Fibroblast of lung (primary cell): ENCODE measurements around the gene PDGFB.
A peak's percentile ranks its signal among the peaks of the same experiment; 100 is the strongest.

Experiments
- EZH2 ChIP-seq: IDR thresholded peaks from 2 replicates; pipeline ENCODE4 v1.5.1; 2012; ENCODE audit warnings: low read length, control low read depth, mild to moderate bottlenecking; ENCODE audit errors: missing control alignments
- TF ChIP-seq, protein P1 (sequence below), 2 donors: IDR thresholded peaks in 1 of 2; conservative IDR thresholded peaks in 1 of 2; 1 replicate in 1 of 2; 2 replicates in 1 of 2; pipeline ENCODE4 v1.5.1; 2011 to 2012; ENCODE audit warnings: low read length in 2 of 2, control low read depth in 1 of 2, inconsistent platforms in 1 of 2, low read depth in 1 of 2, mild to moderate bottlenecking in 1 of 2

GRCh38 chr22:39244136-39244495 is 666 bp downstream of the PDGFB start:
- TF ChIP-seq, protein P1, sequence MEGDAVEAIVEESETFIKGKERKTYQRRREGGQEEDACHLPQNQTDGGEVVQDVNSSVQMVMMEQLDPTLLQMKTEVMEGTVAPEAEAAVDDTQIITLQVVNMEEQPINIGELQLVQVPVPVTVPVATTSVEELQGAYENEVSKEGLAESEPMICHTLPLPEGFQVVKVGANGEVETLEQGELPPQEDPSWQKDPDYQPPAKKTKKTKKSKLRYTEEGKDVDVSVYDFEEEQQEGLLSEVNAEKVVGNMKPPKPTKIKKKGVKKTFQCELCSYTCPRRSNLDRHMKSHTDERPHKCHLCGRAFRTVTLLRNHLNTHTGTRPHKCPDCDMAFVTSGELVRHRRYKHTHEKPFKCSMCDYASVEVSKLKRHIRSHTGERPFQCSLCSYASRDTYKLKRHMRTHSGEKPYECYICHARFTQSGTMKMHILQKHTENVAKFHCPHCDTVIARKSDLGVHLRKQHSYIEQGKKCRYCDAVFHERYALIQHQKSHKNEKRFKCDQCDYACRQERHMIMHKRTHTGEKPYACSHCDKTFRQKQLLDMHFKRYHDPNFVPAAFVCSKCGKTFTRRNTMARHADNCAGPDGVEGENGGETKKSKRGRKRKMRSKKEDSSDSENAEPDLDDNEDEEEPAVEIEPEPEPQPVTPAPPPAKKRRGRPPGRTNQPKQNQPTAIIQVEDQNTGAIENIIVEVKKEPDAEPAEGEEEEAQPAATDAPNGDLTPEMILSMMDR (conservative IDR thresholded peaks at IDR 0.05 in 1 of 2, IDR thresholded peaks at IDR 0.05 in 1 of 2; ENCODE audit: low read depth in 1 of 2, low read length in 2 of 2), result no peak
- TF ChIP-seq EZH2, result peak; percentile 63
